PFSK-1 (cell line): ENCODE measurements around the gene KAZN.

ENCODE experiments used
- FOXP2 ChIP-seq: optimal IDR thresholded peaks from 2 replicates; pipeline ENCODE3; 2011; ENCODE audit warnings: borderline replicate concordance, control low read depth, inconsistent platforms; ENCODE audit not compliant: insufficient read depth; ENCODE audit errors: extremely low read length, extremely low read depth
- POLR2AphosphoS5 ChIP-seq: IDR thresholded peaks from 2 replicates; pipeline ENCODE4 v1.6.1; 2012; ENCODE audit warnings: low read depth, mild to moderate bottlenecking, control low read depth, low read length, moderate library complexity
- REST ChIP-seq, 2 experiments: IDR thresholded peaks; 2 replicates each; pipeline versions ENCODE4 v1.6.1 to v1.8.0; 2011 to 2012; ENCODE audit warnings: low read depth in 2 of 2, low read length in 2 of 2, control low read depth in 1 of 2, inconsistent platforms in 1 of 2, mild to moderate bottlenecking in 1 of 2, moderate library complexity in 1 of 2; ENCODE audit not compliant: insufficient read depth in 1 of 2
- SIN3A ChIP-seq: IDR thresholded peaks from 2 replicates; pipeline ENCODE4 v1.6.1; 2012; ENCODE audit warnings: mild to moderate bottlenecking, low read length, moderate library complexity, borderline replicate concordance; ENCODE audit not compliant: insufficient read depth
- TAF1 ChIP-seq: IDR thresholded peaks from 2 replicates; pipeline ENCODE4 v1.6.1; 2012; ENCODE audit warnings: low read length, control low read depth, borderline replicate concordance; ENCODE audit not compliant: insufficient read depth

GRCh38 chr1:14612256-14612655 lies 13.8 kb downstream of the KAZN start:
- TF ChIP-seq REST (IDR thresholded peaks at IDR 0.05; ENCODE audit: insufficient read depth in 1 of 2, low read depth in 2 of 2, low read length in 2 of 2) (no peak), TAF1 (no peak), SIN3A (no peak), POLR2AphosphoS5 (no peak), FOXP2 (no peak)
